ENCODE measurements around the gene PSMB3. TPM values are rescaled to one million over a fixed set of nuclear protein-coding genes. Genes with fewer than 3 reads are reported as not detected.

The PSMB3 gene
- total and polyA plus RNA-seq, 9 of the 15 experiments (the other 6 are each of a cell fraction or from before 2014, with no cell fraction given), result 460 to 2,775 (median 574) TPM

DNA sequence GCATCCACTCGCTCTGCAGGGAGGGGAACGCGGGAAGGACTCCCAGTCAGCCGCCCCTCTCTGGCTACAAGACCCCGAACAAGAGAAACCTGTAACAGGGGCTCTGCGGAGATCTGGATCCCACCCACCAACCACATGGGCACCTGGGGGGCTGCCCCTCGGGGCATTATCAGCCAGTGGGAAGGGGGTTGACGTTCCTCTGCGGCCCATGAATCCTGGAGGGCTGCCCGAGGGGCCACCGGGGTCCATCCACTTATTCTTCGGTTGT, 2.6 kb upstream of the PSMB3 start (continued):
- TF ChIP-seq, protein P1, sequence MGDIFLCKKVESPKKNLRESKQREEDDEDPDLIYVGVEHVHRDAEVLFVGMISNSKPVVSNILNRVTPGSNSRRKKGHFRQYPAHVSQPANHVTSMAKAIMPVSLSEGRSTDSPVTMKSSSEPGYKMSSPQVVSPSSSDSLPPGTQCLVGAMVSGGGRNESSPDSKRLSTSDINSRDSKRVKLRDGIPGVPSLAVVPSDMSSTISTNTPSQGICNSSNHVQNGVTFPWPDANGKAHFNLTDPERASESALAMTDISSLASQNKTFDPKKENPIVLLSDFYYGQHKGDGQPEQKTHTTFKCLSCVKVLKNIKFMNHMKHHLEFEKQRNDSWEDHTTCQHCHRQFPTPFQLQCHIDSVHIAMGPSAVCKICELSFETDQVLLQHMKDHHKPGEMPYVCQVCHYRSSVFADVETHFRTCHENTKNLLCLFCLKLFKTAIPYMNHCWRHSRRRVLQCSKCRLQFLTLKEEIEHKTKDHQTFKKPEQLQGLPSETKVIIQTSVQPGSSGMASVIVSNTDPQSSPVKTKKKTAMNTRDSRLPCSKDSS (IDR thresholded peaks at IDR 0.05; ENCODE audit: low read depth, partially characterized antibody), result no peak
- no peak for TF ChIP-seq THRAP3 (IDR thresholded peaks at IDR 0.05; ENCODE audit: borderline replicate concordance)
- TF ChIP-seq TEAD1 (CRISPR knock-in tag; IDR thresholded peaks at IDR 0.05), result no peak
- TF ChIP-seq, protein P2, sequence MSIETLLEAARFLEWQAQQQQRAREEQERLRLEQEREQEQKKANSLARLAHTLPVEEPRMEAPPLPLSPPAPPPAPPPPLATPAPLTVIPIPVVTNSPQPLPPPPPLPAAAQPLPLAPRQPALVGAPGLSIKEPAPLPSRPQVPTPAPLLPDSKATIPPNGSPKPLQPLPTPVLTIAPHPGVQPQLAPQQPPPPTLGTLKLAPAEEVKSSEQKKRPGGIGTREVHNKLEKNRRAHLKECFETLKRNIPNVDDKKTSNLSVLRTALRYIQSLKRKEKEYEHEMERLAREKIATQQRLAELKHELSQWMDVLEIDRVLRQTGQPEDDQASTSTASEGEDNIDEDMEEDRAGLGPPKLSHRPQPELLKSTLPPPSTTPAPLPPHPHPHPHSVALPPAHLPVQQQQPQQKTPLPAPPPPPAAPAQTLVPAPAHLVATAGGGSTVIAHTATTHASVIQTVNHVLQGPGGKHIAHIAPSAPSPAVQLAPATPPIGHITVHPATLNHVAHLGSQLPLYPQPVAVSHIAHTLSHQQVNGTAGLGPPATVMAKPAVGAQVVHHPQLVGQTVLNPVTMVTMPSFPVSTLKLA (conservative IDR thresholded peaks at IDR 0.05), result no peak
- TF ChIP-seq ZNF217 (CRISPR knock-in tag; IDR thresholded peaks at IDR 0.05), result no peak
- no peak for TF ChIP-seq ZNF707 (CRISPR knock-in tag; conservative IDR thresholded peaks at IDR 0.05)
- TF ChIP-seq BRD4 (IDR thresholded peaks at IDR 0.05), result no peak
- no peak for TF ChIP-seq ZKSCAN1 (IDR thresholded peaks at IDR 0.05; ENCODE audit: low read depth, low read length)
- TF ChIP-seq ZNF311 (CRISPR knock-in tag; IDR thresholded peaks at IDR 0.05), result no peak
- TF ChIP-seq, protein P3, sequence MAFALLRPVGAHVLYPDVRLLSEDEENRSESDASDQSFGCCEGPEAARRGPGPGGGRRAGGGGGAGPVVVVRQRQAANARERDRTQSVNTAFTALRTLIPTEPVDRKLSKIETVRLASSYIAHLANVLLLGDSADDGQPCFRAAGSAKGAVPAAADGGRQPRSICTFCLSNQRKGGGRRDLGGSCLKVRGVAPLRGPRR (CRISPR knock-in tag; IDR thresholded peaks at IDR 0.05), result no peak

All from K562 (cell line).